K562 (cell line): ENCODE data around the gene CFP. TPM values are rescaled to one million over a fixed set of nuclear protein-coding genes. Genes with fewer than 3 reads are reported as not detected.

Experiments used
- CBFA2T3 ChIP-seq: fragments of 450-650 bp; IDR thresholded peaks from 2 replicates; pipeline ENCODE4 v1.6.1; 2017
- CSDE1 ChIP-seq, 2 experiments: fragments of 450-650 bp; IDR thresholded peaks; 2 replicates each; pipeline ENCODE4 v1.6.1; 2016; ENCODE audit warnings: mild to moderate bottlenecking in 1 of 2
- CTCFL ChIP-seq: IDR thresholded peaks from 2 replicates; pipeline ENCODE4 v1.6.1; 2011; ENCODE audit warnings: borderline replicate concordance, low read depth, mild to moderate bottlenecking, moderate library complexity, low read length; ENCODE audit not compliant: insufficient read depth, poor library complexity, severe bottlenecking
- E2F4 ChIP-seq: sonication (generic); formaldehyde crosslinking; IDR thresholded peaks from 2 replicates; pipeline ENCODE4 v1.8.0; 2022; ENCODE audit warnings: mild to moderate bottlenecking, low read depth, missing genetic modification reagents
- IRF1 ChIP-seq: sonication (generic); formaldehyde crosslinking; IDR thresholded peaks from 2 replicates; pipeline ENCODE4 v1.8.0; 2022; ENCODE audit warnings: missing genetic modification reagents, mild to moderate bottlenecking, borderline replicate concordance
- JUND ChIP-seq, 2 experiments: IDR thresholded peaks; 2 replicates in 1 of 2; 3 replicates in 1 of 2; pipeline ENCODE4 v1.6.1; 2011; ENCODE audit warnings: borderline replicate concordance in 2 of 2, low read depth in 2 of 2, low read length in 2 of 2, improper control_type of control experiment in 1 of 2, missing biosample characterization in 1 of 2, missing genetic modification characterization in 1 of 2, missing genetic modification reagents in 1 of 2
- NFE2 ChIP-seq: IDR thresholded peaks from 2 replicates; pipeline ENCODE4 v1.6.1; 2014; ENCODE audit warnings: antibody characterized with exemption, low read depth
- POLR2AphosphoS5 ChIP-seq: IDR thresholded peaks from 2 replicates; pipeline ENCODE4 v1.6.1; 2011; ENCODE audit warnings: mild to moderate bottlenecking, low read depth, low read length, moderate library complexity; ENCODE audit not compliant: control insufficient read depth, insufficient read depth
- RERE ChIP-seq: sonication (generic); formaldehyde crosslinking; IDR thresholded peaks from 2 replicates; pipeline ENCODE4 v1.8.0; 2023; ENCODE audit warnings: missing genetic modification reagents, mild to moderate bottlenecking, borderline replicate concordance
- RFX1 ChIP-seq: fragments of 450-650 bp; IDR thresholded peaks from 2 replicates; pipeline ENCODE4 v1.6.1; 2016; ENCODE audit warnings: mild to moderate bottlenecking, moderate library complexity
- SIN3B ChIP-seq: fragments of 450-650 bp; IDR thresholded peaks from 2 replicates; pipeline ENCODE4 v1.6.1; 2017; ENCODE audit warnings: low read depth, mild to moderate bottlenecking, moderate library complexity
- SMAD2 ChIP-seq: fragments of 150-350 bp; IDR thresholded peaks from 2 replicates; pipeline ENCODE4 v1.6.1; 2014; ENCODE audit warnings: low read depth, mild to moderate bottlenecking, low read length
- XRCC5 ChIP-seq: fragments of 200-400 bp; formaldehyde crosslinking; IDR thresholded peaks from 2 replicates; pipeline ENCODE4 v1.6.1; 2017; ENCODE audit warnings: low read depth, mild to moderate bottlenecking, low read length
- ZNF398 ChIP-seq: fragments of 250-450 bp; sonication (Bioruptor Pico); IDR thresholded peaks from 2 replicates; pipeline ENCODE4 v1.8.0; 2021; ENCODE audit warnings: moderate library complexity, mild to moderate bottlenecking, inconsistent platforms
- ZNF507 ChIP-seq: conservative IDR thresholded peaks from 2 replicates; pipeline ENCODE4 v1.6.1; 2017; ENCODE audit warnings: missing genetic modification characterization, missing compliant biosample characterization
- ZNF77 ChIP-seq: fragments of 250-450 bp; sonication (Bioruptor Pico); IDR thresholded peaks from 2 replicates; pipeline ENCODE4 v1.5.0; 2020
- polyA plus RNA-seq, 8 experiments: library from polyadenylated mRNA; depleted of rRNA in 4 of 8; stranded (reverse) in 5 of 8; unstranded in 3 of 8; fragments of >200 nt; fragmentation: Nextera tagmentation in 2 of 8; fragmentation: Illumina TruSeq in 1 of 8; extraction: Ambion mirVana in 2 of 8; extraction: Trizol in 1 of 8; gene quantifications; 2 replicates each; pipeline versions ENCODE4 v1.2.1 to v1.2.3, GENCODE V29; 2011 to 2014; ENCODE audit warnings: inconsistent platforms in 1 of 8, missing spikeins in 1 of 8
- total RNA-seq, 7 experiments: library from RNA; depleted of rRNA in 6 of 7; stranded (reverse); fragments of >200 nt in 6 of 7; fragmentation: Illumina TruSeq in 2 of 7; extraction: Trizol in 2 of 7; gene quantifications; 2 replicates each; pipeline versions ENCODE4 v1.2.1 to v1.2.3, GENCODE V29; 2011 to 2021; ENCODE audit warnings: low replicate concordance in 1 of 7

Gene CFP
- total and polyA plus RNA-seq, 9 of the 15 experiments (the other 6 are each of a cell fraction or from before 2014, with no cell fraction given): 0.18 to 2.0 (median 0.55) TPM

- peak; percentile 12; the same call in 1 of the 2 replicates for TF ChIP-seq RFX1
- peak; percentile 75 for TF ChIP-seq JUND (IDR thresholded peaks at IDR 0.05; ENCODE audit: borderline replicate concordance, low read depth, low read length)
- peak; percentile 27; the same call in 1 of the 3 replicates for TF ChIP-seq JUND (tag; IDR thresholded peaks at IDR 0.05; ENCODE audit: borderline replicate concordance, low read depth, low read length)
- no peak for TF ChIP-seq ZNF507
- no peak for TF ChIP-seq XRCC5
- TF ChIP-seq POLR2AphosphoS5: no peak
- no peak for TF ChIP-seq RERE
- TF ChIP-seq ZNF77 (CRISPR knock-in tag): no peak
- TF ChIP-seq SIN3B: no peak
- TF ChIP-seq CTCFL: no peak
- TF ChIP-seq NFE2: peak; percentile 32; the same call in 1 of the 2 replicates
- TF ChIP-seq CSDE1 (IDR thresholded peaks at IDR 0.05): no peak
- no peak for TF ChIP-seq IRF1 (CRISPR knock-in tag)
- no peak for TF ChIP-seq SMAD2
- TF ChIP-seq ZNF398 (CRISPR knock-in tag): no peak
- peak; percentile 77 for TF ChIP-seq CBFA2T3
- no peak for TF ChIP-seq E2F4 (CRISPR knock-in tag)
Measured at GRCh38 chrX:47613082-47613481, 16.6 kb downstream of the CFP start (continued).
